ENCODE data around the gene RBFOX2. TPM values are rescaled to one million over a fixed set of nuclear protein-coding genes. Genes with fewer than 3 reads are reported as not detected.

The RBFOX2 gene
- total and polyA plus RNA-seq, 10 of the 15 experiments (the other 5 are each of a cell fraction or from before 2014, with no cell fraction given): 0.01 to 2.7 (median 0.17) TPM; not detected in 4

DNA sequence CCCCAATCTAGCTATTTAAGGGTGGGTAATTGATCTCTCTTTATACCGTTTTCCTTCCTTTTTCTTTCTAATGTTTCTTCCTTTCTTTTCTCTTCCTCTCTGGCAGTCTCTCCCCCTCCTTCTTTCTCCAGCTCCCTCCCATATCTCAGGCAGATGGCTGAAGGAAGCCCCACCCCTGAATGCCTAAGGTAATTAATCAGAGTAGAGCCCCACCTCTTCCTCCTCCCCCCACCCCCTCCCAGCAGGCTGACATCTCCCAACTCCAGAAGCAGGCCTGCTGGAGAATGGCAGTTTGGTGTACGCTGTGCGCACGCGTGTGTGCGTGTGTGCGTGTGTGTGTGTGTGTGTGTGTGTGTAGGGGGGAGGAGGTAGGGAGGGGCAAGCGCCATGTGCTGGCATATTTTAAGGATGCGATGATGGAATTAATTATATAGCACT is 188.3 kb downstream of the RBFOX2 start:
- 0% methylated on average over 3 of the region's 9 CpGs for WGBS (ENCODE audit: insufficient coverage, insufficient replicate concordance, low lambda C conversion rate, missing lambda C conversion rate)
- BruUV-seq (replicated peaks): no TSS peak
- SMC1A ChIA-PET (ENCODE audit: uncharacterized antibody, unreplicated experiment): interaction anchor here (0.6 kb wide), 1 partner anchor 179 kb away, joined by 3 read pairs; no protein-coding TSS in a partner anchor
- TF ChIP-seq, protein P1, sequence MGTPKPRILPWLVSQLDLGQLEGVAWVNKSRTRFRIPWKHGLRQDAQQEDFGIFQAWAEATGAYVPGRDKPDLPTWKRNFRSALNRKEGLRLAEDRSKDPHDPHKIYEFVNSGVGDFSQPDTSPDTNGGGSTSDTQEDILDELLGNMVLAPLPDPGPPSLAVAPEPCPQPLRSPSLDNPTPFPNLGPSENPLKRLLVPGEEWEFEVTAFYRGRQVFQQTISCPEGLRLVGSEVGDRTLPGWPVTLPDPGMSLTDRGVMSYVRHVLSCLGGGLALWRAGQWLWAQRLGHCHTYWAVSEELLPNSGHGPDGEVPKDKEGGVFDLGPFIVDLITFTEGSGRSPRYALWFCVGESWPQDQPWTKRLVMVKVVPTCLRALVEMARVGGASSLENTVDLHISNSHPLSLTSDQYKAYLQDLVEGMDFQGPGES (IDR thresholded peaks at IDR 0.05): no peak
- TF ChIP-seq, protein P2, sequence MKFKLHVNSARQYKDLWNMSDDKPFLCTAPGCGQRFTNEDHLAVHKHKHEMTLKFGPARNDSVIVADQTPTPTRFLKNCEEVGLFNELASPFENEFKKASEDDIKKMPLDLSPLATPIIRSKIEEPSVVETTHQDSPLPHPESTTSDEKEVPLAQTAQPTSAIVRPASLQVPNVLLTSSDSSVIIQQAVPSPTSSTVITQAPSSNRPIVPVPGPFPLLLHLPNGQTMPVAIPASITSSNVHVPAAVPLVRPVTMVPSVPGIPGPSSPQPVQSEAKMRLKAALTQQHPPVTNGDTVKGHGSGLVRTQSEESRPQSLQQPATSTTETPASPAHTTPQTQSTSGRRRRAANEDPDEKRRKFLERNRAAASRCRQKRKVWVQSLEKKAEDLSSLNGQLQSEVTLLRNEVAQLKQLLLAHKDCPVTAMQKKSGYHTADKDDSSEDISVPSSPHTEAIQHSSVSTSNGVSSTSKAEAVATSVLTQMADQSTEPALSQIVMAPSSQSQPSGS (IDR thresholded peaks at IDR 0.05; ENCODE audit: low read length): no peak
- TF ChIP-seq, protein P3, sequence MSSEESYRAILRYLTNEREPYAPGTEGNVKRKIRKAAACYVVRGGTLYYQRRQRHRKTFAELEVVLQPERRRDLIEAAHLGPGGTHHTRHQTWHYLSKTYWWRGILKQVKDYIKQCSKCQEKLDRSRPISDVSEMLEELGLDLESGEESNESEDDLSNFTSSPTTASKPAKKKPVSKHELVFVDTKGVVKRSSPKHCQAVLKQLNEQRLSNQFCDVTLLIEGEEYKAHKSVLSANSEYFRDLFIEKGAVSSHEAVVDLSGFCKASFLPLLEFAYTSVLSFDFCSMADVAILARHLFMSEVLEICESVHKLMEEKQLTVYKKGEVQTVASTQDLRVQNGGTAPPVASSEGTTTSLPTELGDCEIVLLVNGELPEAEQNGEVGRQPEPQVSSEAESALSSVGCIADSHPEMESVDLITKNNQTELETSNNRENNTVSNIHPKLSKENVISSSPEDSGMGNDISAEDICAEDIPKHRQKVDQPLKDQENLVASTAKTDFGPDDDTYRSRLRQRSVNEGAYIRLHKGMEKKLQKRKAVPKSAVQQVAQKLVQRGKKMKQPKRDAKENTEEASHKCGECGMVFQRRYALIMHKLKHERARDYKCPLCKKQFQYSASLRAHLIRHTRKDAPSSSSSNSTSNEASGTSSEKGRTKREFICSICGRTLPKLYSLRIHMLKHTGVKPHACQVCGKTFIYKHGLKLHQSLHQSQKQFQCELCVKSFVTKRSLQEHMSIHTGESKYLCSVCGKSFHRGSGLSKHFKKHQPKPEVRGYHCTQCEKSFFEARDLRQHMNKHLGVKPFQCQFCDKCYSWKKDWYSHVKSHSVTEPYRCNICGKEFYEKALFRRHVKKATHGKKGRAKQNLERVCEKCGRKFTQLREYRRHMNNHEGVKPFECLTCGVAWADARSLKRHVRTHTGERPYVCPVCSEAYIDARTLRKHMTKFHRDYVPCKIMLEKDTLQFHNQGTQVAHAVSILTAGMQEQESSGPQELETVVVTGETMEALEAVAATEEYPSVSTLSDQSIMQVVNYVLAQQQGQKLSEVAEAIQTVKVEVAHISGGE (CRISPR knock-in tag; IDR thresholded peaks at IDR 0.05): no peak
- TF ChIP-seq, protein P4, sequence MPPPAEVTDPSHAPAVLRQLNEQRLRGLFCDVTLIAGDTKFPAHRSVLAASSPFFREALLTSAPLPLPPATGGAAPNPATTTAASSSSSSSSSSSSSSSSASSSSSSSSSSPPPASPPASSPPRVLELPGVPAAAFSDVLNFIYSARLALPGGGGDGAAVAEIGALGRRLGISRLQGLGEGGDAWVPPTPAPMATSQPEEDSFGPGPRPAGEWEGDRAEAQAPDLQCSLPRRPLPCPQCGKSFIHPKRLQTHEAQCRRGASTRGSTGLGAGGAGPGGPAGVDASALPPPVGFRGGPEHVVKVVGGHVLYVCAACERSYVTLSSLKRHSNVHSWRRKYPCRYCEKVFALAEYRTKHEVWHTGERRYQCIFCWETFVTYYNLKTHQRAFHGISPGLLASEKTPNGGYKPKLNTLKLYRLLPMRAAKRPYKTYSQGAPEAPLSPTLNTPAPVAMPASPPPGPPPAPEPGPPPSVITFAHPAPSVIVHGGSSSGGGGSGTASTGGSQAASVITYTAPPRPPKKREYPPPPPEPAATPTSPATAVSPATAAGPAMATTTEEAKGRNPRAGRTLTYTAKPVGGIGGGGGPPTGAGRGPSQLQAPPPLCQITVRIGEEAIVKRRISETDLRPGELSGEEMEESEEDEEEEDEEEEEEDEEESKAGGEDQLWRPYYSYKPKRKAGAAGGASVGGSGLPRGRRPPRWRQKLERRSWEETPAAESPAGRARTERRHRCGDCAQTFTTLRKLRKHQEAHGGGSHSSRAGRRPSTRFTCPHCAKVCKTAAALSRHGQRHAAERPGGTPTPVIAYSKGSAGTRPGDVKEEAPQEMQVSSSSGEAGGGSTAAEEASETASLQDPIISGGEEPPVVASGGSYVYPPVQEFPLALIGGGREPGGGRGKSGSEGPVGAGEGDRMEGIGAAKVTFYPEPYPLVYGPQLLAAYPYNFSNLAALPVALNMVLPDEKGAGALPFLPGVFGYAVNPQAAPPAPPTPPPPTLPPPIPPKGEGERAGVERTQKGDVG (CRISPR knock-in tag; IDR thresholded peaks at IDR 0.05): no peak
- TF ChIP-seq HCFC1 (IDR thresholded peaks at IDR 0.05; ENCODE audit: low read length): no peak
- TF ChIP-seq, protein P5, sequence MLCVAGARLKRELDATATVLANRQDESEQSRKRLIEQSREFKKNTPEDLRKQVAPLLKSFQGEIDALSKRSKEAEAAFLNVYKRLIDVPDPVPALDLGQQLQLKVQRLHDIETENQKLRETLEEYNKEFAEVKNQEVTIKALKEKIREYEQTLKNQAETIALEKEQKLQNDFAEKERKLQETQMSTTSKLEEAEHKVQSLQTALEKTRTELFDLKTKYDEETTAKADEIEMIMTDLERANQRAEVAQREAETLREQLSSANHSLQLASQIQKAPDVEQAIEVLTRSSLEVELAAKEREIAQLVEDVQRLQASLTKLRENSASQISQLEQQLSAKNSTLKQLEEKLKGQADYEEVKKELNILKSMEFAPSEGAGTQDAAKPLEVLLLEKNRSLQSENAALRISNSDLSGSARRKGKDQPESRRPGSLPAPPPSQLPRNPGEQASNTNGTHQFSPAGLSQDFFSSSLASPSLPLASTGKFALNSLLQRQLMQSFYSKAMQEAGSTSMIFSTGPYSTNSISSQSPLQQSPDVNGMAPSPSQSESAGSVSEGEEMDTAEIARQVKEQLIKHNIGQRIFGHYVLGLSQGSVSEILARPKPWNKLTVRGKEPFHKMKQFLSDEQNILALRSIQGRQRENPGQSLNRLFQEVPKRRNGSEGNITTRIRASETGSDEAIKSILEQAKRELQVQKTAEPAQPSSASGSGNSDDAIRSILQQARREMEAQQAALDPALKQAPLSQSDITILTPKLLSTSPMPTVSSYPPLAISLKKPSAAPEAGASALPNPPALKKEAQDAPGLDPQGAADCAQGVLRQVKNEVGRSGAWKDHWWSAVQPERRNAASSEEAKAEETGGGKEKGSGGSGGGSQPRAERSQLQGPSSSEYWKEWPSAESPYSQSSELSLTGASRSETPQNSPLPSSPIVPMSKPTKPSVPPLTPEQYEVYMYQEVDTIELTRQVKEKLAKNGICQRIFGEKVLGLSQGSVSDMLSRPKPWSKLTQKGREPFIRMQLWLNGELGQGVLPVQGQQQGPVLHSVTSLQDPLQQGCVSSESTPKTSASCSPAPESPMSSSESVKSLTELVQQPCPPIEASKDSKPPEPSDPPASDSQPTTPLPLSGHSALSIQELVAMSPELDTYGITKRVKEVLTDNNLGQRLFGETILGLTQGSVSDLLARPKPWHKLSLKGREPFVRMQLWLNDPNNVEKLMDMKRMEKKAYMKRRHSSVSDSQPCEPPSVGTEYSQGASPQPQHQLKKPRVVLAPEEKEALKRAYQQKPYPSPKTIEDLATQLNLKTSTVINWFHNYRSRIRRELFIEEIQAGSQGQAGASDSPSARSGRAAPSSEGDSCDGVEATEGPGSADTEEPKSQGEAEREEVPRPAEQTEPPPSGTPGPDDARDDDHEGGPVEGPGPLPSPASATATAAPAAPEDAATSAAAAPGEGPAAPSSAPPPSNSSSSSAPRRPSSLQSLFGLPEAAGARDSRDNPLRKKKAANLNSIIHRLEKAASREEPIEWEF (IDR thresholded peaks at IDR 0.05; ENCODE audit: insufficient replicate concordance, low read depth, low read length): no peak
- TF ChIP-seq TARDBP (IDR thresholded peaks at IDR 0.05; ENCODE audit: borderline replicate concordance): no peak
- no peak for TF ChIP-seq MYC (IDR thresholded peaks at IDR 0.05; ENCODE audit: insufficient read depth, insufficient read length, insufficient replicate concordance, low read length, severe bottlenecking)

More for the DNA sequence above, 188.3 kb downstream of the RBFOX2 start:
- H3K9me3 ChIP-seq (replicated peaks; ENCODE audit: control insufficient read depth, insufficient read depth, low read length): no peaks in the 10 kb centered on the region
- no peak overlapping the region for H3K4me2 ChIP-seq (ENCODE audit: control insufficient read depth, insufficient read depth)
- no peak for FAIRE-seq
- H3K4me1 ChIP-seq (ENCODE audit: control insufficient read depth, insufficient read depth, low read length): no peaks in the 10 kb centered on the region
- CTCF ChIA-PET: interaction anchor here (2.3 kb wide), 1 partner anchor 14 kb away, joined by 5 read pairs; no protein-coding TSS in a partner anchor
- POLR2A ChIA-PET: no interaction called here
- 0 out of 4 replicates have a peak, but pooled peaks cover 0 to 3% of the 10 kb centered on the region in 2 experiments for H3K27me3 ChIP-seq (replicated peaks in 1 of 2; ENCODE audit: control insufficient read depth in 2 of 2, insufficient read depth in 2 of 2, low read length in 1 of 2)
- no peak overlapping the region for H3K27ac ChIP-seq (ENCODE audit: control insufficient read depth, insufficient read depth)
- H4K20me1 ChIP-seq (ENCODE audit: control insufficient read depth, insufficient read depth): no peaks in the 10 kb centered on the region
- H3K4me3 ChIP-seq: no peak overlapping the region
- H3K36me3 ChIP-seq (ENCODE audit: control insufficient read depth in 2 of 2, insufficient read depth in 2 of 2, low read length in 1 of 2): no peaks in the 10 kb centered on the region
- in situ Hi-C loops (cut with MboI) (no loop called here), intact Hi-C loops (cut with micrococcal nuclease; ENCODE audit: unreplicated experiment) (no loop called here)
- no peak for DNase-seq (ENCODE audit: low read depth, low spot score)
- H3K9ac ChIP-seq (ENCODE audit: control insufficient read depth, insufficient read depth, low read length): no peak overlapping the region
- ATAC-seq: no peak
- no peaks in the 10 kb centered on the region for H3K79me2 ChIP-seq (ENCODE audit: control insufficient read depth, insufficient read depth, low read length)
- RAD21 ChIA-PET (ENCODE audit: unreplicated experiment): interaction anchor here (0.6 kb wide), 1 partner anchor 80 kb away, joined by 3 read pairs; no protein-coding TSS in a partner anchor
- H2AFZ ChIP-seq (ENCODE audit: control insufficient read depth, low read depth, low read length): no peak overlapping the region

All from GM12878 (cell line).